HG02970 (cell line): ENCODE measurements around the gene P4HTM.

ENCODE experiments used
- ATAC-seq: cut with Tn5 transposase; IDR thresholded peaks from one replicate; pipeline ENCODE4 v1.9.1; 2021; ENCODE audit warnings: mild to moderate bottlenecking, moderate library complexity, moderate number of reproducible peaks; ENCODE audit not compliant: unreplicated experiment, low FRiP score

Gene P4HTM

DNA sequence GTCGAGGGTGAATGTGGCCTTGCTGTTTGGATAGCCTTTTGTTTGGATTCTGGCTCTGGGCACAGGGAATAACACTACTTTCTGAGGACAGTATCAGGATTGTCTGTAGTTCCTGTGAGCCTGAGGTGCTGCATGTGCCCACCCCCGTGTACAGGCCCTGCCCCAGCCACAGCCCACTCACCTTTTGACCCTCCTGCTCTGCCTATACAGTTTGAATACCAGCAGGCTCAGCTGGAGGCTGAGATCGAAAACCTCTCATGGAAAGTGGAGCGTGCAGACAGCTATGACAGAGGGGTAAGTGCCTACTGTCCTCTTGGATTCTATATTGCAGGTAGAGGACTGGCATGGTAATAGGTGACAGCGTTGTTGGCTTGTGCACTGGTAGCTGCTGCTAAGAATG lies 7.4 kb upstream of the P4HTM start:
- no peak for ATAC-seq

DNA sequence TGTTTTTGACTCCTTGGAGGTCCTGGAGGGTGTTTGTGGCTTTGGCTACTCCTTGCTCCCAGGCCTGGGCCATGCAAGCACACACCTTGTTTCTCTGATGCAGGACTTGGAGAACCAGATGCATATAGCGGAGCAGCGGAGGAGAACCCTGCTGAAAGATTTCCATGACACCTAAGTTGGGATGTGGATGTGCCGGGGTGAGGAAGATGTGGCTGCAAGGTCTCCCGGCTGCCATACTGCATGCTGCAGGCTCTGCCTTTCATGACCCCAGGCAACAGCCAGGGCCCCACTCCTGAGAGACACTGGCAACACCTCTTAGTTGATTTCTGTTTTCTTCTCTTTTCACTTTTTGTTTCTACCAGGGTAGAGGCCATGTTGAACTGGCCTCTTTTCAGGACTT lies 6.9 kb upstream of the P4HTM start:
- ATAC-seq = no peak

DNA sequence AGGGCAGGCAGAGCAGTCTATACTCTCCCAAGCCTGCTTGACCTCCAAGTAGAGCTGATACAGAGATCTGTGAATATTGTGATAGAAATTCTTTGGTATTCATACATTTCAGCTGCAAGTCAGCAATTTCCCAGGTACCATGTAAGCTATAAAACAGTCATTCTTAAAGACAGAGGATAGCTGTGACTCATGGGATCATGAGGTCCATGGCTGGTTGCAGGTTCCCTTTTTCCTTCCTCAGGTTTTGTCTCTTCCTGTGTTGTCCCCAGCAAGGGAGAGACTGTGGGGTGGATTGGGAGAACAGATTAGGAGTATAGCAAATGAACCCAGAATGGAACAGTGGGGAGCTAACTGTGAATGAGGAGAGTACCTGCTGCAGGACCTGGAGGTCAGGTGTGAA lies 5.4 kb upstream of the P4HTM start:
- ATAC-seq = no peak

DNA sequence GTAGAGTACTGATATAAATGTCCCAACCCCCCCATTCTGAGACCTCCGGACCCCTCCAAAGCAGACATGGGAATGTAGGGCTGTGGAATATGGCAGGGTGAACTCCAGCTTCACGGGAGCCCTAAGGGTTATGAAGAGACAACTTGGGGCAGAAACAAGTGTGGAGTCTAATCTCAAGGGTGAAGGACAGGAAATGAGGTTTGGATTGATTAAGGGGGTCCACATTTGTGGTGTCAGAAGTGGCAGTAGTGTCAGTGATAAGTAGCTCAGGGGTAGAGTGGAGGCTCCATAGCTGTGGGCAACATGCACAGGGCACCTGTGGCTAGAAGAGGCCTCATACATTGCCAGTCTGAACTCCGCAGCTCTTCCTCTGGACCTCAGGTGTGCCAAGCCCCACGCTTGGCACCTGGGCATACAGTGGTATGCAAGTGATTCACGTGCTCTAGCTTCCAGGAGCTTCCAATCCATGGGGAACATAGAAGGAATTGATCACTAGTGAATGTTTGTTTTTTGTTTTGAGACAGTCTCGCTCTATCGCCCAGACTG lies 4.1 kb upstream of the P4HTM start:
- ATAC-seq = no peak

DNA sequence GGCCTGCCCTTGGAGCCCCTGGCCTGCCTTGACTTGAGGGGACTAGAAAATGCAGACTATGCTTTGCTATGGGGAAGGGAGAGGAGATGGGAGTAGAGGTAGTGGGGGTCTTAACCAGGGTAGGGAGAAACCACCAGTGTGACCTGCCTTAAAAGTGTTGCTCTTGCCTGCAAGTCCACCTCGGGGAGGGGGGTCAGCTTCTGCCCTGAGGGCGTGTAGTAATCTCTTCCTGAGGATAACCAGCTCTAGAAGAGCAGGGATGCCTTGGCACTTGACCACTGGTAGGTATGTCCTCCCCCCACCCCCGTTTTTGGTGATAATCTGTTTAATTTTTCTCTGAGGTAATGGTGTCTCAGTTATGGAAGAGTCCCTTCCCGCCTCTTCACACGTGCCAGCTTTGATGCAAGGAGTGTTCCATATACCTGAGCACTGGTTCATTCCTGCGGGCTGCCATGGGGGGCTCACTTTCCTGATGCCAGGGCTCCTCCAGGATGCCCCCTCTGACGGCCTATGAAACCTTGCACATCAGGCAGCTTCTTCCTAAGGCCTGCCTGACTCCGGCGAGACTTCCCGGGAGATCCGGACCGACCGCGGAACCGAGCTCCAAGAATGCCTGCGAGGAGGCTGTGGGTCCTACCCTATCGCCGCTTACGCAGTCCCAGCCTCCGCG lies 780 bp upstream of the P4HTM start:
- no peak for ATAC-seq

DNA sequence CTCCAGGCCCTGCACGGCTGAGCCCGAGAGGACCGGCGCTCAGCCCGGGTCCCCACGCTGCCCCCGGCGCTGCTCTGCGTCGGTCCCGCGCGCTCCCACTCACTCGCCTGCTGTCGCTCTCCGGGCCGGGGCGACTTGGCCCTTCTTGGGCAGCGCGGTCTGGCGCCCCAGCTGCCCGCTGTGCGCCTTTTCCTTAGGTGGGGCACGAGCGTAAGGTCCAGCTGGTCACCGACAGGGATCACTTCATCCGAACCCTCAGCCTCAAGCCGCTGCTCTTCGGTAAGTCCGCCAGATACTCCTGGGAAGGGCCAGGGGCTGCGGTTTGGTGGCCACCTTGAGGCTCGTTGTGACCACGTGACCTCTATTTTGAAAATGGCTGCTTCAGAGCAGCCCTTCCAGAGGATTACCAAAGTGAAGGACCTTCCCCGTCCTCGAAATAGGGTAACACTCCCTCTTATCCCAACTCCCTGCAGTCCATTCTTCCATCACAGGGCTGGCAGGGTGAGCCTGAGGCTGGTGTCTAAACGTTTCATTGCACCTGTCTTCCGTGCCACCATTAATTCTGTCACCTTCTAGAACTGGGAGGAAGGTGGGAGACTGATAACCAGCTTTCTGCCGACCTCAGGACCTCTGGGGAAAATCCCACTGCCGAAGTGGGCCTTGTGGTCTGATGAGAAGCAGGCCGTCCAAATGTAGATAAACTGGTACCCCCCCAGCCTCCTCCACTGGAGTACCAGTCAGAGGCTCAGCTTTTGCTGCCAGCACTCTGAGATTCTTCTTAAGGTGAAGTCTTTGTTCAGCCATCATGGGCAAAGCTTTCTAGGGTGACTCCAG lies 812 bp downstream of the P4HTM start:
- no peak for ATAC-seq

DNA sequence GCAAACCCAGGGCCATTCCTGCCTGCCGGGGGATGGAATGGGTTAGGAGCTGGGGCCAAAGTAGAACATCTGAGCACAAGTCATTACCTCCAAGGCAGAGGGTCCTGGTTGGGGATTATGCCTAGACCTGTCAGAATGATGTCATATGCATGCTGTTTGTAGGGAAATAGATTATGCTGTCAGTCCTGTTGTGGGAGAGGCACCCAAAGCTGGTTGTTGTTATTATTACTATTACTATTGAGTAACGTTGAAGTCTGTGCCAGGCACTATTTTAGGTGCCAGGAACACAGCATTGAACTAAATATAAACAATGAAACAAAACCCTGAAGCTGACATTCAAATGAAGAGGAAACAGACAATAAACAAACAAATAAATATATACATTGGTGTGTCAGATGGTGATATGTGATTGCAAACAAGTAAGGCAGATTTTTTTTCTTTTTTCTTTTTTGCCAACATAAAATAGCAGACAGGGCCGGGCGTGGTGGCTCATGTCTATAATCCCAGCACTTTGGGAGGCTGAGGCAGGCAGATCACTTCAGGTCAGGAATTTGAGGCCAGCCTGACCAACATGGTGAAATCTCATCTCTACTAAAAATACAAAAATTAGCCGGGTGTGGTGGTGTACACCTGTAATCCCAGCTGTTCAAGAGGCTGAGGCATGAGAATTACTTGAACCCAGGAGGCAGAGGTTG lies 2.0 kb downstream of the P4HTM start:
- ATAC-seq = no peak

DNA sequence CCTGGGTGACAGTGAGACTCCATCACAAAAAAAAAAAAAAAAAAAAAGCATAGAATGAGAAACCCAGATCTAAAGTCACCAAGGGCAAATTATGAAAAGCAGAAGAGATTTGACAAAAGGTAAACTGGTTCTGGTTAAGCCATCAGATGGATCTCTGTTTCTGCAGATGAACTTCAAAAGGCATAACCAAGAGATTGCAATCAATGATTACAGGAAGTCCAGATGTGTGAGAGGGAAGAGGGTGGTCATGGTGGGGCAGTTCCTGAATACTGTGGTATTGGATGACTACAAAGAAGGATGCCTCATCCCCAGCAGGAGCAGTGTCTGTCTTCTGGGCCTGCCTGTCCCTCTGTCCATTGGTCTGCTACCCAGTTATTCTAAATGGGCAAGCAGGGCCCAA lies 3.8 kb downstream of the P4HTM start:
- no peak for ATAC-seq

DNA sequence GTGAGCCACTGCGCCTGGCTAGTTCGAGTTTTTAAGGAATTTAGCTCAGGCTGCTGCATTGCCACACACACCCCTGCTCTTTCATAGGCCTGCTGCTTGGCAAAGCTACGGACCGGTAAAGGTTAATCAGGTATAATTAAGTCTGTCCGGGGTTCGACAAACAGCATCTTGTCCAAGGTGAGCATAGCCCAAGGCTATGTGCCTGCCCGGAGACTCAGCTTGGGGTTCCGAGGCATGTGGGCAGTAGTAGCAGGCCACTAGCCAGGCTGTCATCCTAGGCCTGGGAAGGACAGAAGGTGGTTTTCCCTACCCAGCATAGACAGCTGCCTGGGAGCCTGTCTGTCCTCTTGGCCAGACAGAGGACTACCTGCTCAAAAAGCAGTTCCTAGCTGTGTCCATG lies 6.6 kb downstream of the P4HTM start:
- ATAC-seq = no peak

DNA sequence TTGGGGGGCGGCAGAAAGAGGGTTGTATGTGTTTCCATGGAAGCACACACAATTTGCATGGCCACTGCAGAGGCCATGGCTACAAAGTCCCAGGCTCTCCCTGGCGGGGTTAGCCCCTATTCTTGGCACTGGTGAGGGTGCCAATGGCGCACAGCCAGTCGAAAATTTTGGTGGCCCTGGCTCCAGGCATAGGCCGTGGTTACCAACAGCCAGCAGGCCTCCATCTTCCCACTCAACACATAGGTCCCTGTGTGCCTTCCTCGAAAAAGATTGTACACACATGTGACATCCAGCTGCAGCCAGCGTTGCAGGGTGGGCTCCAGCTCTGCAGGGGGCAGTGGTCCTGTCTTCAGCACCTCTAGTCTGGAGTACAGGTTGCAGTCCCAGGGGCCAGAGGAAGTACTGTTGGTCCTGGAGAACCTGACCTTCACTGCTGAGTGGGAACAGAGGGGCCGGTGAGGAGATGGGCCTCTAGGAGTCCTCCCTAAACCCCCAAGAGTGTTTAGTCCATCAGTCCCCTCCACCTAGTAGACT lies 7.1 kb downstream of the P4HTM start:
- ATAC-seq = no peak

DNA sequence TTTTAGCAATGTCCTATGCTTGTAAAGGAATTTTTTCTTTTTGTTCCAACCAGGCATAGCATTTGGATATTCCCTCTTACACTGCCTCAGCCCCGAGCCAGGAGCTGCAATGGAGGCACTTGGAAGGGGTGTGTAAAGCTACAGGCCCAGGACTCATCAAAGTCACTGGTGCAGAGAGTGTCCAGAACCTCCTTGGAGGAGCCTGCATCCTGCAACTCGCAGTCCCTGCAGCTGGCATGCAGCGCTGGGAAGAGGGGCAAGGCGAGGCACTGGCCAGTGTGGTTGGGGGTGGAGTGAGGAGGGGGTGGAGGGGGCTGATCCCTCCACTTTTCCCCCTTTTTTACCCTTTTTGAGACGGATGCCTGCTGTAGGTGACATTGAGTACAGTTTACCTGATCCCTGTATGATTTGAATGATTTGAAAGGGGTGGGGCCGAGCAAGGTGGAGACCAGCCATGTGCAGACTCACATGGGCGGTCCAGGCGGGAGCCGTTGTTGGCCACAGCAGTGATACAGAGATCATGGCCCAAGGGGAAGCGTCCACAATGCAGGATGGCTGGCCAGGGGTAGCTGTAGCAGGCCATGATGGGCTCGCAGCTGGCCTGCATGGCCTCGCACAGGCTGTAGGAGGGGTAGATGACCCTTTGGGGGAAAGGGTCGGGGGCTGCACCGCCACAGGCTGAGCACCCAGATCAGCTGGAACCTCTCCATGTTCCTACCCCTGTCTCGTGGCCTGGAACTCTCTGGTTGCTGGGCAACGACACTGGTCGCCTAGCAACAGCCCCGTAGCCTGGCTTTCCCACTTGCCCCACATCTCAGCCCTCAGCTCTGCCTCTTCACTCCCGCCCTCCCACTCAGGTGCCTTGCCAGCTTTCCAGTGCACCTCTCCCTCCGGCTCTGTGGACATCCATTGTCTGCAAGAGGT lies 7.9 kb downstream of the P4HTM start:
- no peak for ATAC-seq

DNA sequence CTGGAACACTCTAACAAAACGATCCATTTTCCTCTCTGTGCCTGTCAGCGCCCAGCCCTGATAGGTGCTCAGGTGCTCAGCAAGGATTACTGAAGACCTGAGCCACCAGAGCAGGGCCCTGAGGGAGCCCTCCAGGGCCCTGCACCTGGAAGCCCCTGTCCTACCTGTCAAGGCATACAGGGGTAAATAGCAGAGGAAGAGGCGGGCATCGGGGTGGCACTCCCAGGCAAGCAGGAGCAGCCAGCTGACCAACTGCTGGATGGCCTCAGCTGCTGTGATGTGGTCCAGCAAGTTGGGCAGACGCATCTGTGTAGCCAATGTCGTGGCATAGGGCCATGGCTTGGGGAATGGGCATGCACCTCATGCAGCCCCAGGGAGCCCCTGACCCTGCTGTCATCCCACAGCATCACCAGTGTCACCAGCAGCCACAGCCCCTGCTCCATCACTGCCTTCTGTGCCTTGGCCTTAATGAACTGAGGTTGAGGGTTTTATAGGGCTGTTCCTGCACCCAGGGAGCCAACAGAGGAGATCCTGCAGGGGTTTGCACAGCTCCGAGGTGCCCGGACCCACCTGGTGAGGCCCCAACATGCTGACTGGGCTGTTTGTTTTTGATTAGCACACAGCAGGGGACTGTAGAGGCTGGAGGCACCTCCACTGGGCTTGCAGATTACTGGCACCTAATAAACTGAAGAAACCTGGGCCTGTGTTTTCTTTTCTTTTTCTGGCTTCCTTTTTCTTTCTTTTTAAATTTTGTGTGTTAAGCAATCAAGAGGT lies 9.2 kb downstream of the P4HTM start:
- no peak for ATAC-seq

DNA sequence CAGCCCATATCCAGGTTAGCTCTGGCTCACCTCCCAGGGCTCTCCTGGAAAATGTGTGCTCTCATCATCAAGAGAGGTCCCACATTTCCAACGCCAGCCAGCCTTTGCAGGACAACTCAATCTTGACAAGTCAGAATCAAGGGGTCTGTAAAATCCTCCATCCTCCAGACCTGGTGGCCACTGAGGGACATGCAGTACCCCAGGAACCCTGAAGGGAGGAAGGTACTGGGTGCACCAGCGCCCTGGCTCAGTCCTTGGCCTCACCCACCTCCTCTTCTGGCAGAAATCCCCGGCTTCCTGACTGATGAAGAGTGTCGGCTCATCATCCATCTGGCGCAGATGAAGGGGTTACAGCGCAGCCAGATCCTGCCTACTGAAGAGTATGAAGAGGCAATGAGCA lies 11.1 kb downstream of the P4HTM start:
- no peak for ATAC-seq

DNA sequence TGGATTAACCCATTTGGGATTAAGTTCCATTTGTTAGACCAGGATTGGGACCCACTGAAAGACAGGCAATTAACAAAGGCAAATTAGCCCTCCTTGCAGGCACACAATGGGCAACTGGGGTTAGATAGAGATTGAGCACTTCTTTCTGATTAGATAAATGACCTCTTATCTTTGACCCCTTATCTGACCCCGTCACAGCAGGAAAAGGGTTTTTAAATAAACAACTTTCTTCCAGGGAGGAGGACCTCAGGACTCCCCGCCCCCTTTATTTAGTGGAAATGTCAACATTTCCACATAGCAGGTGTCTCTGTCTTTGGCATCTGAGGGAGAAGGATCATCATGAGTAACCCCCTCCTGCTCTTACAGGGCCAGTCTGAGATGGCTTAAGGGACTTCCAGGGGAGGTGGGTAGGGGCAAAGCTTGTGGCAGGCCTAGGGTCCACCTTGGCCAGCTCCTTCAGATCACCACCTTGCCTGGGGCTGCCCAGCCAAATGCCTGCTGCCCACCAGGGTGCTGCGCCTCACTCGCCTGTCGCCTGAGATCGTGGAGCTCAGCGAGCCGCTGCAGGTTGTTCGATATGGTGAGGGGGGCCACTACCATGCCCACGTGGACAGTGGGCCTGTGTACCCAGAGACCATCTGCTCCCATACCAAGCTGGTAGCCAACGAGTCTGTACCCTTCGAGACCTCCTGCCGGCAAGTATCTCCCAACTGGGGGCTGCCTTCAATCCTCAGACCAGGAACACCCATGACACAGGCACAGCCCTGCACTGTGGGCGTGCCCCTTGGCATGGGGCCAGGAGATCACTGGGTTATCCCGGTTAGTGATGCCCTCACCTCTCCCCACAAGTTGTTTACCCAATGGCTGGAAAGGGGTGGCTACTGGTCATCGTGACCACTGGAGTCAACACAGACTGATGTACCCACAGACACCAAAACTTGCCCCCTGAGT lies 14.6 kb downstream of the P4HTM start:
- ATAC-seq = no peak

DNA sequence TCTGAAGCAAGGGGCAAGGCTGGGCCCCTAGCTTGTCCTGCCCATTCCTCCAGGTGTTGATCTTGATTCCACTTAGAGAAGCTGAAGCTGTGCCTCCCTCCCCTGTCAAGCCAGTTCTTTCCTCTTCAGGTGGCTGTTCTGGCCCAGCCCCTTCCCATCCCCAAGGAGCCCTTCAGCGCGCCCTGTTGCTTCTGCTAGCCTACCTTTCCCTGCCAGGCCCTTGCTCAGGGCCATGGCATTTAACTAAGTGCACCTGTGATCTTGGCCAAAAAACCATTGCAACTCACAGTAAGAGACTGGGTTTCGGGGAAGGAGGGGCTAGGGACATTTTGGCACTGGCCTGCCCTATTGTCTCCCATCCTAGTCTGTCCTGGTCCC lies 15.3 kb downstream of the P4HTM start:
- ATAC-seq = no peak

DNA sequence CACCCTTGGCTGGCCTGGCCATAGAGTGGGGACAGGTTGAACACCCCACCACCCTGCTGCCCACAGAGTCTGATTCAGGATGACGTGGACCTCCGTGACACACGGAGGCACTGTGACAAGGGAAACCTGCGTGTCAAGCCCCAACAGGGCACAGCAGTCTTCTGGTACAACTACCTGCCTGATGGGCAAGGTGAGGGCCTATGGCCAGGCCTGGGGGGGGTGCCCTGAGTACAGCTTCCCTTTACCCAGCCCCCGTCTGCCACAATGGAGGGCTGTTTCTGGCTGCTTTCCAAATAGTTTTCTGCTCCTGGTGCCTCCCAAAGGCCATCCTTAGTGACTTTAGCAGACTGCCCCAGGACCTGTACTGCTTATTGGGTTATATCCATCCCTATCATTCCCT lies 16.0 kb downstream of the P4HTM start:
- no peak for ATAC-seq

DNA sequence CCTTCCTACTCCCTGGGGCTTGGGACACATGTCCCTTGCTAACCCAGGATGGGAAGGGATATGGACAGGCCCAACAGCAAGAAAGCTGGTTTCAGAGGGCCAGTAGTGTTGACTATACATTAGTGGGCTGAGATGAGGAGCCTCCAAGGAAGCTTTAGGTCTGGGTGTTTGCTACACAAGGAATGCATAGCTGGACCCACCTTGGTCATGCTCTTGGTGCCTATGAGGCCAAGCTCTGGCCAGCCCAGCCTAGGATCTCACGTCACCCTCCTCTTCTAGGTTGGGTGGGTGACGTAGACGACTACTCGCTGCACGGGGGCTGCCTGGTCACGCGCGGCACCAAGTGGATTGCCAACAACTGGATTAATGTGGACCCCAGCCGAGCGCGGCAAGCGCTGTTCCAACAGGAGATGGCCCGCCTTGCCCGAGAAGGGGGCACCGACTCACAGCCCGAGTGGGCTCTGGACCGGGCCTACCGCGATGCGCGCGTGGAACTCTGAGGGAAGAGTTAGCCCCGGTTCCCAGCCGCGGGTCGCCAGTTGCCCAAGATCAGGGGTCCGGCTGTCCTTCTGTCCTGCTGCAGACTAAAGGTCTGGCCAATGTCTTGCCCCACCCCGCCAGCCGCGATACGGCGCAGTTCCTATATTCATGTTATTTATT lies 16.5 kb downstream of the P4HTM start:
- ATAC-seq = no peak
